ENCODE measurements around the gene PSMD8.
A peak's percentile ranks its signal among the peaks of the same experiment; 100 is the strongest.
"Not testable (repeated sequence)": the region's sequence is repeated elsewhere in the genome, so short reads cannot be mapped to it uniquely, and the experiment has no call there.

PSMD8 gene

DNA sequence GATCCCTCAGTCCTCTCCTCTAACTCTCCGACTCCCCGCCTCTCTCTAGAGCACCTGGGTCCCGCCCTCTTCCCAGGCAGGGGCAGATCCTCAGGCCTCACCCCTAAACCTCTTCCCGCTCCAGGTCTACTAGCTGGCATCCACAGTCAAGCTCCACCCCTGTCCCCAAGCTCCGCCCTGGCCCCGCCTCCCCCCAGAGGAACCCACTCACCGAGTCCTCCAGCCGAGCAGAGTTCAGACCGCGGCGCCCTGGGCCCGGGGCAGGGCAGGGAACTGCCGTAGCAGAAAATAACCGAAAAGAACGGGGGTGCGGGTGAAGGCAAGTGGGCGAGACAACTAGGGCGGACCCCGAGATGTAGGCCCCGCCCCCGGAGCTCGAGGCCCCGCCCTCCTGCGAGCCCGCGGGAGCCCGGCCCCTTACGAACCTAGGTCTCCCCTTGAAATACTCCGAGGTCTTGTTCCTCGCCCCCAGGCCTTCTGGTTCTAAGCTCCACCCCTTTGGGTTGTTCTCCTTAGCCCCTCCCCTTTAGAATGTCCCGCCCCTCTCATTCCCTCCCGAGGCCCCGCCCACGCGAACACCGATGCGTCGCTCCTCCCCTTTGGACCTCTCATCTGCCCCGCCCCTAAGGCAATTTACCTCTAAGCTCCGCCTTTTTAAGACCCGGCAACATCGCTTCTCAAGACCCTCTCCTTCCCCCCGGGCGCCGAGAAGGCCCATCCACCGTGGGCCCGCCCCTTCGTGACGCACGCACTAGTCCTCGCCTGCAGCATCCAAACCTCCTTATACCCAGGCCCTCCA lies 13.4 kb downstream of the PSMD8 start, which contains the start of gene GGN:
TSS of gene GGN (minus strand) at position 485 of the 799 bp plus-strand sequence. CDS start 773 bp downstream, outside the sequence.
- peak; percentile 64 to 82 (median 74) for DNase-seq

DNA sequence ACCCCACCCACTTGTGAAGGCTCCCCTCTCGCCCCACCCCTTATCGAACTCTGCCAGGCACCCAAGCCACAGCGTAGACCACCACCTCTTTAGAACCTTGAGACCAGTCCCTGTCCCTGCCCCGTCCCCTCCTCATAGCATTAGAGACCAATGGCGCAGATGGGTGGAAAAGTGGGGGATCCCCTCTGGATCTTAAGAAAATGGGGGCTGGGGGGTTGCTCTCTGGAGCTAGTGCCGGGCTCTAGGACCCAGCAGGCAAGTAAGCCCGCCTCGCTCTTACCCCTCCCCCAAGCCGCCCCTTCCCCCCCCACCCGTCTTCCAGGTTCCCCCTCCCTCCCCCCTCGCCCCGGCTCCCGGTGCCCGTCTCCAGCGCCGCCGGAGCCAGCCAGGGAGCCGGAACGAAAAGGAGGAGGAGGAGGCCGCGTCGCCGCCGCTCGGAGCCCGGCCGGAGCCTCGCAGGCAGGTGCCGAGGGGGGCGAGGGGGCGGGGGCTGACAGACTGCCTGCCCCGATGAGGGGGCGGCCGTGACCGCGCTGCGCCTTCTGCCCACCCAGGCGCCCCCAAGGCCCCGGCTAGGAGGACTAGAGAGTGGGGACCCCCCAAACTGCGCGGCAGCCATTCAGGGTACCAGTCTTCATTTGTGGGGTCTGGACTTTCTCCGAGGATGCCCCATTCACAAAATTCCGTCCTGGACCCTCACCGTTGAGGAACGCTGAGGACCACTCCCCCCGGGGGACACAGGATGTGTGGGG lies 14.2 kb downstream of the PSMD8 start, which contains the start of gene SPRED3:
TSS of gene SPRED3 (plus strand) at position 349 of the 752 bp plus-strand sequence. CDS start 1,606 bp downstream, outside the sequence.
- peak in 1 of 4 experiments; percentile 17 for DNase-seq

DNA sequence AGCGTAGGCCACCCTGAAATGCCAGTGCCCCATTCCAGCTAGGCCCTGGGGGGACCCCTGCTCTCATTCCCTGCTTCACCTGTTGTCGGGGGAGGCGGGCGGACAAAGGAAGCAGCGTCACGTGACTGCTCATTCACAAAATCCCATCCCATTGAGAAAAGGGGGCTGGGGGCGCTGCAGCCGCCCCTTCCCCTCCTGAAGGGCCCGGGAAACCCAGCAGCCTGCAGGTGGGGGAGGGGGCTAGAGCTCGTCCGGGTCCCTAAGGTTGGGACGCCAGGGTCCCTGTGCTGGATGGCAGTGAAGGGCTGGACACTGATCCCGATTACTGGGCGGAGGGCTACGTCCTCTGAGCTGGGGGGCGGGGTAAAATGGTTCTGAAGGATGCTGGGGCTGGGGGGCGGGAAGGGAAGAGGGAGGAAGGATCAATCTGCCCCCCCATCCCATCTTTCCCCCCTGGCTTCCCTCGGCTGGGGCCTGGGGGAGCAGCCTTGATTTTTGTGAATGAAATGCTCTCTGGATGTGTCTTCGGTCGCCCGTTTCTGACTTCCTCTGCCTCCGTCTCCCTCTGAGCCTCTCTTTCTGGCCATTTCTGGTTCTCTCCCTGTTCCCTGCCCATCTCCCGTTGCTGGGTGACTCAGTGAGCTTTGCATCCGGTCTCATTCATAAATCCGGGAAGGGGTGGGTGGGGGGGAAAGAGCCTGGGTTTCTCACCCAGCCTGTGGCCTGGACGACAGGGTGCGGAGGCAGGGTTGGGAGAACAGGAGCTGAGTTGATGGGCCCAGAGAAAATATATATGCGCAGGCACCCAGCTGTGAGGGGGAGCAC lies 14.9 kb downstream of the PSMD8 start:
- peak; percentile 20 to 48 (median 40) for DNase-seq

DNA sequence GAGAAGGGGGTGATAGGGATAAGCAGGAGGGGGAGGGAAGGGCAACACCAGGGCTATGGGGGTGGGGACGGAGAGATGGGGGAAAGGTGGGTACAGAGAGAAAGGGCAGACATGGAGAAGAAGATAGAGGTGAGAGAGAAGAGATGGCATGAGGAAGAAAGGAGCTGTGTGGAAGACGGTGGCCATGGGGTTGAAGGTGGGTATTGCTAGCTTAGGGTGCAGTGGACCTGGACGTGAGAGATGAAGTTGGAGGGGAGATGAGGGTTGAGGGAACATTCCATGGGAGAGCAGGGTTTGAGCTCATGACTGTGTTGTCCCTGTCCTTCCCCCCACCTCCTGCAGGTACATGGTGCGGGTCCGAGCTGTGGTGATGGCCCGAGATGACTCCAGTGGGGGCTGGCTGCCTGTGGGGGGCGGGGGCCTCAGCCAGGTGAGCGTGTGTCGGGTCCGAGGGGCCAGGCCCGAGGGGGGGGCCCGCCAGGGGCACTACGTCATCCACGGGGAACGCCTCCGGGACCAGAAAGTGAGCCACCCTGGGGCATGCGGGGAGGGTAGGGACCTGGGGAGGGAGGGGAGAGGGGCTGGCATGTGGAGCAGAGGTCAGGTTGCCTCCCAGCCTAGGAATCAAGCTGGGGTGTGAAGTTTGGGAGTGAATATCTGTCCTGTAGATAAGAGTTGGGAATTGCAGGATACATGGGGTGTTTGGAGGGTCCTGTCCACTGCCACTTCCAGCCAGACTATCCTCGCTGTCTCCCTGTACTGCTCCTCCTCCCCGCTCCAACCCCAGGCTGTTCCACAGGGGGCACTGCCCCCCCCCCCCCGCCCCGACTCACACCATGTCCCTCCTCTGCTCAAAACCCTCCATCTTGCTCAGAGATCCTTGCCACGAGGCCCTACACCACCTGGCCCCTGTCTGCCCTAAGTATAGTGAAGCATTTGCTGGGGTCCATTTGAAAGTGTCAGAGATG lies 15.9 kb downstream of the PSMD8 start:
- no peak for DNase-seq

DNA sequence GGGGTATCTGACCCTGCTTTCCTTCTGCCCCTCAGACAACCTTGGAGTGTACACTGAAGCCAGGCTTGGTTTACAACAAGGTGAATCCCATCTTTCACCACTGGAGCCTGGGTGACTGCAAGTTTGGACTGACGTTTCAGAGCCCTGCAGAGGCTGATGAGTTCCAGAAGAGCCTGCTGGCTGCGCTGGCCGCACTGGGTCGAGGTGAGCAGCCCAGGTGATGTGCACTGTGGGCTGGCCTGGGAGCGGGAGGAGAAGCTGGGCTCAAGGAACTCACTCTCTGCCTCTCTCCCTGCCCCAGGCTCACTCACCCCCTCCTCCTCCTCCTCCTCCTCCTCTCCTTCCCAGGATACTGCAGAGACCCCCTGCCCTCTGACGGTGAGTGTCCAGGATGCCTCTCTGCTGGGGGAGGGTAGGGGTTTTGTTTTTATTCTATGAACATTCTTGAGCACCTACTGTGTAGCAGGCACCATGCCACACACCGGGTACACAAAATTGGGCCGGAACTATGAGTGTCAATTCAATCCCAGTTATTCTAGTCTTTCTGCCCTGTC lies 17.6 kb downstream of the PSMD8 start:
- no peak for DNase-seq

DNA sequence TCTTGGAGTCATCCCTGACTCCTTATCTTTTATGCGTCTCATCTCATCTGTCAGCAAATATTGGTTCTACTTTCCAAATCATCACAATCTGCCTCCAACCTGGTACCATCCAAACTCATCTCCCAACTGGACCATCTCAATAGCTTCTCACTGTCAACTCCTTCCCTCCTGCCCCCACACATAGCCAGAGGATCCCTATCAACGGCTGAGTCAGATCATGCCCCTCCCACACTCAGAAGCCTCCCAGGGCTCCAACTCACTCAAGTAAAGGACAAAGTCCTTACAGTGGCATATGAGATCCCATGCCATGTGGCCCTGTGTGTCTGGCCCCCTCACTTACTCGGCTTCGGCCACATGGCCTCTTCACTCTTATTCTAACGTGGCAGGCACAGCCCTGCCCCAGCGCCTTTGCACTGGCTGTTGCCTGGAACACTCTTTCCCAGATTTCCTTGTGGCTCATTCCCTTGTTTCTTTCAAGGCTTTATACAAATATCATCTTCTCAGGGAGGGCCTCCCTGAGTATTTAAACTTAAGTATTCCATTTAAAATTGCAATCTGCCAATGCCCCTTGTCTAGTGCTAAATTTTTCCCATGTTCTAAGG lies 18.4 kb downstream of the PSMD8 start:
- DNase-seq, result peak; percentile 63 to 71 (median 68)

DNA sequence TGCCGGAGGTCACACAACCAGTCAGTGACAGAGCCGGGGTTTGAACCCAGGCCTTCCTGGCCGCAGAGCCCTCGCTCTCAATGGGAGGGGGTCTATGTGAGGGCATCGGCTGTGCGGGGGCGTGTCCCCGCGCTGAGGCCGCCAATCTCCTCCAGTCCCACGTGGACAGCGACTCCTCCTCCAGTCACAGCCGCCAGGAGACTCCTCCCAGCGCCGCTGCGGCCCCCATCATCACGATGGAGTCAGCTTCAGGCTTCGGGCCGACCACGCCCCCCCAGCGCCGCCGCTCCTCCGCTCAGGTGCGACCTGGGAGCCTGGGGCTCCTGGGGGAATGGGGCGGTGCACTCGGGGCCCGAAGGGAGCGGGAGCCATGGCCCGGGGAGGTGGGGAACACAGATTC lies 20.1 kb downstream of the PSMD8 start:
- DNase-seq, result peak in 1 of 4 experiments; percentile 37

DNA sequence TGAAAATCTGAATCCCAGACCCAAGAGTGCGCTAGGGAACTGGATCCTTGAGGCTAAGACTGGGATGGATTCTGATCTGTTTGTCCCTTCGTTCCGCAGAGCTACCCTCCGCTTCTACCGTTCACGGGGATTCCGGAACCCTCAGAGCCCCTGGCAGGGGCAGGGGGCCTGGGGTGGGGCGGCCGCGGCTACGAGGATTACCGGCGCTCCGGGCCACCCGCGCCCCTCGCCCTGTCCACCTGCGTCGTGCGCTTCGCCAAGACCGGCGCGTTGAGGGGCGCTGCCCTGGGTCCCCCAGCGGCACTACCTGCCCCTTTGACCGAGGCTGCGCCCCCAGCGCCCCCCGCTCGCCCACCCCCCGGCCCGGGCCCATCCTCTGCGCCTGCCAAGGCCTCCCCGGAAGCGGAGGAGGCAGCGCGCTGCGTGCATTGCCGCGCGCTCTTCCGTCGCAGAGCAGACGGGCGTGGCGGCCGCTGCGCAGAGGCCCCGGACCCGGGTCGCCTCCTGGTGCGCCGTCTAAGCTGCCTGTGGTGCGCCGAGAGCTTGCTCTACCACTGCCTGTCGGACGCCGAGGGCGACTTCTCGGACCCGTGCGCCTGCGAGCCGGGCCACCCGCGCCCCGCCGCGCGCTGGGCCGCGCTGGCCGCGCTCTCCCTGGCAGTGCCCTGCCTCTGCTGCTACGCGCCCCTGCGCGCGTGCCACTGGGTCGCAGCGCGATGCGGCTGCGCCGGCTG lies 21.2 kb downstream of the PSMD8 start:
- DNase-seq, result peak in 1 of 4 experiments; percentile 39

DNA sequence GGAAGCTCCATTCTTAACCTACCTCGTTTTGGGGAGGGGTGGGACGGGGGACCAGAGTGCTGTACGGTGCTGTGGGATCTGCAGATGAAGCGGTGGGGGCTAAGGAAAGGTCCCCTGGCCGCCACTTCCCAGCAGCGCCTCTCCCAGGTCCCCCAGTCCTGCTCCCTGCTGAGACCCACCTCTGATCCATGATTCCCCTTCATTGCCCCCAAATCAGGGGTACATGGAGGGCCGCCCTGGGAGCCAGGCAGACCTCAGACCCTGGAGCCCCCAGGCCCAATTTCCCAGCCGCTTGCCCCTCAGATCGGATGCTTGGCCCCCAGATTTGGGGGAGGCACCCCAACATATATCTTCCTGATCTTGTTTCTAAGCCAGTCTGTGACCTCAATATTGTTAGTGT lies 24.7 kb downstream of the PSMD8 start:
- no peak for DNase-seq

DNA sequence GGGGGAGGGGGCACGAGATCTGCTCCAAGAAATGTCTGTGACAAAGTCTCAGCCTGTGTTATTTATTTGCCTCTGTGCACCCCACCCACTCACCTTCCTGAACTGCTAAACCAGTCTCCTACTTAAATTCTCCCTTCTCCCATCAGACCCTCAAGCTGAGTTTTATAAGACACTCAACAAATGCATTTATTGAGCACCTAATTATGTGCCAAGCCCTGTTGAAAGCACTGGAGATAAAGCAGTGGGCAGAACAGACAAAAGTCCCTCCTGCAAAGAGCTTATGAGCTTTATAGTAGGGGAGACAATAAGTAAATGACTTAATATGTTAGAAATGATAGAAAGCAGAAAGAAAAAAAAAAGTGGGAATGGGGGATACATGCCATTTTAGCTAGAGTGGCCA lies 25.2 kb downstream of the PSMD8 start:
- DNase-seq, result no peak

DNA sequence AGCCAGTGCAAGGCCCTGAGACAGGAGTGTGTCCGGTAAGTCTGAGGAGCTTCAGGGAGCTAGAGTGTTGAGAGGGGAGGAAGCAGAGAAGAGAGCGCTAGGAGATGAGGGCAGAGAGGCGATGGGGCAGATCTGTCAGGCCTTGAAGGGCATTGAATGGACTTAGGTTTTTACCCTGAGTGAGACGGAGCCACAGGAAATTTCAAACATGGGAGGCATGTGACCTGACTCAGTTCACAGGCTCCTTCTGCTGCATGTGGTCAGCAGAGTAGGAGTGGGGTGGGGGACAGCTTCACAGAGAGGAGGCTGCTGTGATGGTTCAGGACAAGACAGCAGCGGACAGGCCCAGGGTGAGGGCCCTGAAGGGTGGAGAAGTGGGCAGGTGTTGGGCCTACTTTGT lies 26.0 kb downstream of the PSMD8 start:
- no peak for DNase-seq

DNA sequence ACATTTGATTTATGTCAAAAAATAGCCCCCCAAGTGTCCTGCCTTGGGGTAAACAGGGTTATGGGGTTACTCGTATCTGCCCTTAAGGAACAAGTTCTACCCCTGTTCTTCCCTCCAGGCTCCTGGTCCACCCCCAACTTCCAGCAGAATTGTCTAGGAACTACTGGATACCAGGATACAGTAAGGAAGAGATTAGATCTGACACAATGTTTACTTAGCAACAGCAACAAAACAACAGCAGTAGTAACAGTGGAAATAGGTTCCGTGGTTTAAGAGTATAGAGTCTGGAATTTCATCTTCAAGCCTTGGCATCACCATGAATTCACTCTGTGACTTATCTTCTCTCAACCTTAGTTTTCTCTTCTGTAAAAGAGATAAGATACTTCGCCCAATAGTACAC lies 26.8 kb downstream of the PSMD8 start:
- DNase-seq, result no peak

DNA sequence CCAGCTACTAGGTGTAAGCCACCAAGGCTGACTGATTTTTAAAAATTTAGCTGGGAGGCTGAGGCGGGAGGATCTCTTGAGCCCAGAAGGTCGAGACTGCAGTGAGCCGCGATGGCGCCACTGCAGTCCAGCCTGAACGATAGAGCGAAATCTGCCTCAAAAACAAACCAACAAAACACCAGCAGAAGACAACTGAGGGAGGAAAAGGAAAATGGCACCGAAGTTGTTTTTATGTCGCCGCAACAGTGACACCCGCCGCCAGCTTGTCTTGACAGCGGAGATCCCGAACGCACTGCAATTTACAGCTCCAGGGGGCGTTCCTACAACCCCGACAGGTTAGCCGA lies 28.2 kb downstream of the PSMD8 start:
- DNase-seq, result no peak

DNA sequence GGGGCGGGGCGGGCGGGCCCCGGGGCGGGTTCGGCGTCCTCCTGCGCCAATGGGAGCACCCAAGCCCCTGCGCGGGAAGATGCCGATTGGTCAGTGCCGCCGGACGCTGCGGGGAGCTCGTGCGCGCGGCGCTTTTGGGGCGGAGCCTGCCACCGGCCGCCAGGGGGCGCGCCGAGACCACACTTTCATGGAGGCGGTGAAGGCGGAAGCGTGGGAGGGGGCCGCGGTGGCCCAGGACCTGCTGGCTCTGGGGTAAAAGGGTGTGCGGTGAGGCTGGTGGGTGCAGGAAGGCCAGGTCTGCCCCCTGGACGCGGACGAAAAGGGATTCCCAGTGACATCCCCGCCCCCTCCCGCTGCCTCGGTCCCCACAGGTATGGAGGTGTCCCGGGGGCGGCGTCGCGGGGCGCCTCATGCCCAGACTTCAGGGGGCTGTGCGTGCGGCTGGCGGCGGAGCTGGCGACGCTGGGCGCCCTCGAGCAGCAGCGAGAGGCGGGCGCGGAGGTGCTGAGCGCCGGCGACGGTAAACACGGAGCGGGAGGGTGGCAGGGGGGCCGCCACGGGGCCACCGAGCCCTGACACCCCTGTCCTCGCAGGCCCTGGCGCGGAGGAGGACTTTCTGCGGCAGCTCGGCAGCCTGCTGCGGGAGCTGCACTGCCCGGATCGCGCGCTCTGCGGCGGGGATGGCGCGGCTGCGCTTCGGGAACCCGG lies 28.8 kb downstream of the PSMD8 start, which contains the start of gene FAM98C:
TSS of gene FAM98C (plus strand) at position 127 of the 708 bp plus-strand sequence. CDS start at position 188, 61 bp downstream.
- DNase-seq, result peak; percentile 98 to 99 (median 99)

DNA sequence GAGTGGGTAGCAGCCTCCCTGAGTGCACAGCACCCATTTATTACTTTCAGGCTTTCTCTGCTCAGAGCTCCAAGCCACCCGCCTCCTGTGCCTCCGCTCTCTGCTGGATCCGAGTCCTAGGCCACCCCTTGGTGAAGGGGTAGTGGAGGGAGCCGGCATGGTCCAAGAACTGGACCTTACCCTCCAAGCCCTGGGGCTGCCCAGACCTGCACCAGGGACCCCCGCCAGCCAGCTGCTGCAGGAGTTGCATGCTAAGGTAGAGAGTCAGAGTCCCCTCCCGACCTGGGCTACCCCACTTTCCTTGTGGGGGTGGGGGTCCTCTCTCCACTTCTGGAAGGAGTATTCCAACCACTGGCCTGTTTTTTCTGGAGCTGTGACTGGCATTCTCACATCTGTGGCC lies 30.5 kb downstream of the PSMD8 start:
- no peak for DNase-seq

DNA sequence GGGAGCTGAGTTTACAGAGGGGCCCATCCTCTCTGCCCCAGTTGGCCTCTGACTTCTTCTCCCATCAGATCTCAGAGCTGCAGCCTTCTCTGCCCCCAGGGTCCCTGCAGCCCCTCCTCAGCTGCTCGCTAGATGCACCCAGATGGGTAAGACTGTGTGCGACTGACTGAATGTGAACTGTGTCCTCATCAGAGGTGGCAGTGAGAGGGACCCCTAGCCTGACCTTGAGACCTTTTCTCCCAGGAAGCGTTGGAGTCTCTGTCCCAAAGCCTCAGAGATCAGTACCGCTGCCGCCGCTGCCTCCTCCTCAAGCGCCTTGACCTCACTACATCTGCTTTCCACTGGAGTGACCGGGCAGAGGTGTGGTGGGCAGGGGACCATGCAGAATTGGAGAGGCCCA lies 30.9 kb downstream of the PSMD8 start:
- no peak for DNase-seq

DNA sequence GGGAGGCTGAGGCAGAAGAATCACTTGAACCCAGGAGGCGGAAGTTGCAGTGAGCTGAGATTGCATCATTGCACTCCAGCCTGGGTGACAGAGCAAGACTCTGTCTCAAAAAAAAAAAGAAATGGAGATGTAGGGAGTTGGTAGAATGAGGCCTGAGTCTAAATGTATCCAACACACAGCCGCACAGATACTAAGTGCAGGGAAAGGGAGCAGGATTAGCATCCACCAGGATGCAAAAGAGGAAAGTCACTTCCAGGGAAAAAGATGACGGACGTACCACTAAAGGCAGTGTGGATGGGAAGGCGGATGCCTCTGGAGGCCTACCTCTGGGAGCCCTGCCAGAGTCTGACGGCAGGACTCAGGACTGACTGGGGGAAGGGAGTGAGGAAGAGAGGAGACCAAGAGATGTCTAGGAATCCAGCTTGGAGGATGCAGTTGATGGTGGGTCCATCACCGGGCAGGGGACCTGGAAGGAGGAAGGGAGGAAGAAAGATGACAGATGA lies 35.3 kb downstream of the PSMD8 start:
- DNase-seq, result no peak

DNA sequence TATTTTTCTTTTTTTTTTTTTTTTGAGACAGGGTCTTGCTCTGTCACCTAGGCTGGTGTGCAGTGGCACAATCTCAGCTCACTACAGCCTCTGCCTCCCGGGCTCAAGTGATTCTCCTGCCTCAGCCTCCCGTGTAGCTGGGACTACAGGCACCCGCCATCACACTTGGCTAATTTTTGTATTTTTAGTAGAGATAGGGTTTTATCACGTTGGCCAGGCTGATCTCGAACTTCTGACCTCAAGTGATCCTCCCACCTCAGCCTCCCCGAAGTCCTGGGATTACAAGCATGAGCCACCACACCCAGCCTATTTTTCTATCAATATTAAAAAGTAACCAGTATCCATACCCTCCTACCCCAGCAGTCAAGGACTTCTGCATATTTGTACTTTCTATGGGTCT lies 36.0 kb downstream of the PSMD8 start:
- DNase-seq, result not testable (repeated sequence)

Data from suppressor macrophage (primary cell).